ENCODE measurements around the gene PCDHGC3. TPM values are rescaled to one million over a fixed set of nuclear protein-coding genes. Genes with fewer than 3 reads are reported as not detected.

PCDHGC3 gene
- total and polyA plus RNA-seq, 2 of the 4 experiments (the other 2 are of a cell fraction), result 21.1 to 72.1 TPM

GRCh38 chr5:141484310-141484640 is 8.5 kb downstream of the PCDHGC3 start:
- no peak overlapping the region for H3K18ac ChIP-seq (ENCODE audit: low read depth, low read length)
- no peak overlapping the region for H2AK5ac ChIP-seq (ENCODE audit: low read depth, low read length)
- H4K20me1 ChIP-seq (ENCODE audit: insufficient read depth, low read length), result peaks cover 55% of the 10 kb centered on the region
- intact Hi-C loops (cut with micrococcal nuclease), result no loop called here
- no peak overlapping the region for H3K23ac ChIP-seq (ENCODE audit: low read depth, low read length)
- no peak overlapping the region for H3K4me3 ChIP-seq (ENCODE audit: insufficient read depth, low read depth, low read length)
- H3K4me2 ChIP-seq (ENCODE audit: low read depth, low read length), result no peak overlapping the region; the same call in 1 of the 2 replicates
- H3K9ac ChIP-seq (ENCODE audit: low read depth, low read length), result no peak overlapping the region
- H3K9me3 ChIP-seq (ENCODE audit: control insufficient read depth, insufficient read depth, low read length), result no peaks in the 10 kb centered on the region; the same call in 1 of the 2 replicates
- no peak overlapping the region for H2AFZ ChIP-seq (replicated peaks; ENCODE audit: low read length, poor library complexity)
- no peak overlapping the region for H4K91ac ChIP-seq (ENCODE audit: insufficient read depth, low read depth, low read length)
- H2BK20ac ChIP-seq (ENCODE audit: low read depth, low read length), result no peak overlapping the region
- H4K8ac ChIP-seq (ENCODE audit: low read depth in 2 of 2, low read length in 2 of 2), result no peak overlapping the region
- H3K4me1 ChIP-seq (ENCODE audit: control insufficient read depth, insufficient read depth, low read length), result peaks cover 13% of the 10 kb centered on the region
- H2AK9ac ChIP-seq (replicated peaks; ENCODE audit: low read depth, low read length, poor library complexity), result no peak overlapping the region
- dilution Hi-C loops (cut with HindIII; ENCODE audit: low sequenced_read_pairs, unreplicated experiment), result no loop called here
- no peak overlapping the region for H4K5ac ChIP-seq (ENCODE audit: low read depth, low read length)
- H3K36me3 ChIP-seq (ENCODE audit: control insufficient read depth, insufficient read depth, low read length), result peaks cover 24% of the 10 kb centered on the region; the same call in 1 of the 2 replicates
- H3K27me3 ChIP-seq (ENCODE audit: control insufficient read depth, insufficient read depth, low read length), result no peaks in the 10 kb centered on the region
- no peak overlapping the region for H3K27ac ChIP-seq (ENCODE audit: insufficient read depth, low read length)
- ChIA-PET POLR2A (ENCODE audit: unreplicated experiment) (interaction anchor here (0.6 kb wide), 1 partner anchor 11 kb away, joined by 3 read pairs; no protein-coding TSS in a partner anchor), CTCF (no interaction called here)
- H3K4ac ChIP-seq (ENCODE audit: low read depth, low read length), result no peak overlapping the region
- H3K14ac ChIP-seq (replicated peaks; ENCODE audit: low read depth, low read length), result no peak overlapping the region
- in situ Hi-C loops (cut with MboI; ENCODE audit: low sequenced_read_pairs), result no loop called here
- H2BK15ac ChIP-seq (ENCODE audit: low read depth, low read length), result no peak overlapping the region
- peaks cover 30 to 84% of the 10 kb centered on the region in 2 experiments for H3K79me1 ChIP-seq (ENCODE audit: low read depth in 1 of 2, low read length in 2 of 2)
- 6% methylated on average over 2 of the region's 4 CpGs; no CpG with 5 or more reads in 1 of the 2 experiments for WGBS, 2 experiments (ENCODE audit: extremely low coverage in 2 of 2, insufficient read length in 1 of 2)
- ATAC-seq (ENCODE audit: low read depth), result no peak
- H2BK5ac ChIP-seq (ENCODE audit: low read depth, low read length, poor library complexity, severe bottlenecking), result no peak overlapping the region
- no TSS peak for BruUV-seq (replicated peaks)
- peaks cover 17% of the 10 kb centered on the region; the same call in 1 of the 2 replicates for H3K9me1 ChIP-seq (ENCODE audit: insufficient read depth, low read length)
- DNase-seq, result no peak
- no peak overlapping the region for H2BK120ac ChIP-seq (ENCODE audit: low read depth, low read length)
- no peak for TF ChIP-seq FOS (IDR thresholded peaks at IDR 0.05; ENCODE audit: low read depth, low read length)
- TF ChIP-seq BHLHE40 (IDR thresholded peaks at IDR 0.05; ENCODE audit: low read depth, low read length), result no peak
- TF ChIP-seq, protein P1, sequence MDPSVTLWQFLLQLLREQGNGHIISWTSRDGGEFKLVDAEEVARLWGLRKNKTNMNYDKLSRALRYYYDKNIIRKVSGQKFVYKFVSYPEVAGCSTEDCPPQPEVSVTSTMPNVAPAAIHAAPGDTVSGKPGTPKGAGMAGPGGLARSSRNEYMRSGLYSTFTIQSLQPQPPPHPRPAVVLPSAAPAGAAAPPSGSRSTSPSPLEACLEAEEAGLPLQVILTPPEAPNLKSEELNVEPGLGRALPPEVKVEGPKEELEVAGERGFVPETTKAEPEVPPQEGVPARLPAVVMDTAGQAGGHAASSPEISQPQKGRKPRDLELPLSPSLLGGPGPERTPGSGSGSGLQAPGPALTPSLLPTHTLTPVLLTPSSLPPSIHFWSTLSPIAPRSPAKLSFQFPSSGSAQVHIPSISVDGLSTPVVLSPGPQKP (IDR thresholded peaks at IDR 0.05; ENCODE audit: borderline replicate concordance, low read depth, low read length), result no peak
- TF ChIP-seq, protein P2, sequence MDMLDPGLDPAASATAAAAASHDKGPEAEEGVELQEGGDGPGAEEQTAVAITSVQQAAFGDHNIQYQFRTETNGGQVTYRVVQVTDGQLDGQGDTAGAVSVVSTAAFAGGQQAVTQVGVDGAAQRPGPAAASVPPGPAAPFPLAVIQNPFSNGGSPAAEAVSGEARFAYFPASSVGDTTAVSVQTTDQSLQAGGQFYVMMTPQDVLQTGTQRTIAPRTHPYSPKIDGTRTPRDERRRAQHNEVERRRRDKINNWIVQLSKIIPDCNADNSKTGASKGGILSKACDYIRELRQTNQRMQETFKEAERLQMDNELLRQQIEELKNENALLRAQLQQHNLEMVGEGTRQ (IDR thresholded peaks at IDR 0.05; ENCODE audit: low read depth, low read length), result no peak
- TF ChIP-seq POLR2A (IDR thresholded peaks at IDR 0.05; ENCODE audit: low read depth, low read length), result no peak
- TF ChIP-seq CHD1 (IDR thresholded peaks at IDR 0.05; ENCODE audit: low read depth, low read length), result no peak
- no peak for TF ChIP-seq SMC3 (IDR thresholded peaks at IDR 0.05; ENCODE audit: low read depth, low read length)
- TF ChIP-seq RCOR1 (IDR thresholded peaks at IDR 0.05; ENCODE audit: insufficient replicate concordance, low read length), result no peak
- no peak for TF ChIP-seq CTCF (conservative IDR thresholded peaks at IDR 0.05; ENCODE audit: low read depth, low read length)
- no peak for TF ChIP-seq MAFK (IDR thresholded peaks at IDR 0.05; ENCODE audit: low read depth, low read length)
- TF ChIP-seq NFE2L2 (IDR thresholded peaks at IDR 0.05; ENCODE audit: low read depth, low read length), result no peak
- no peak for TF ChIP-seq RFX5 (IDR thresholded peaks at IDR 0.05; ENCODE audit: low read depth, low read length)
- TF ChIP-seq MAZ (IDR thresholded peaks at IDR 0.05; ENCODE audit: borderline replicate concordance, low read depth, low read length), result no peak
- TF ChIP-seq CEBPB (IDR thresholded peaks at IDR 0.05; ENCODE audit: low read depth, low read length), result no peak
- no peak for TF ChIP-seq RAD21 (IDR thresholded peaks at IDR 0.05; ENCODE audit: low read length)
- TF ChIP-seq MXI1 (IDR thresholded peaks at IDR 0.05; ENCODE audit: borderline replicate concordance, low read depth, low read length), result no peak
- H3K56ac ChIP-seq (ENCODE audit: extremely low read depth, insufficient read depth, low read length), result no peak overlapping the region

Data from IMR-90 (cell line).